SIG-M5 treated with dmso at 0.1 percent for 504 hours (cell line): ENCODE results near the gene STUM.
A peak's percentile ranks its signal among the peaks of the same experiment; 100 is the strongest.

Experiments
- DNase-seq: peaks from one replicate; lab custom pipeline; 2025; ENCODE audit not compliant: unreplicated experiment; lab: John Stamatoyannopoulos, UW

The STUM gene

GRCh38 chr1:226619031-226619430 lies 70.5 kb downstream of the STUM start:
- no peak for DNase-seq

- DNase-seq = no peak
Measured at GRCh38 chr1:226622012-226622411, 73.4 kb downstream of the STUM start.

- no peak for DNase-seq
Measured at GRCh38 chr1:226624526-226624925, 76.0 kb downstream of the STUM start.

- no peak for DNase-seq
Measured at GRCh38 chr1:226625326-226625725, 76.8 kb downstream of the STUM start.

- no peak for DNase-seq
Measured at GRCh38 chr1:226625832-226626576, 77.4 kb downstream of the STUM start.

- peak; percentile 77 for DNase-seq
Measured at GRCh38 chr1:226626577-226626956, 78.0 kb downstream of the STUM start.

- DNase-seq = no peak
Measured at GRCh38 chr1:226627050-226627755, 78.6 kb downstream of the STUM start.

GRCh38 chr1:226627924-226628611 lies 79.5 kb downstream of the STUM start:
- DNase-seq = no peak

- no peak for DNase-seq
Measured at GRCh38 chr1:226628612-226629155, 80.1 kb downstream of the STUM start.

- DNase-seq = no peak
Measured at GRCh38 chr1:226629210-226629895, 80.8 kb downstream of the STUM start.

GRCh38 chr1:226629896-226630550 lies 81.5 kb downstream of the STUM start:
- no peak for DNase-seq

GRCh38 chr1:226630592-226630991 lies 82.0 kb downstream of the STUM start:
- no peak for DNase-seq

GRCh38 chr1:226631229-226632000 lies 82.9 kb downstream of the STUM start:
- DNase-seq = no peak

- DNase-seq = no peak
Measured at GRCh38 chr1:226632169-226632879, 83.8 kb downstream of the STUM start.

GRCh38 chr1:226632922-226633351 lies 84.4 kb downstream of the STUM start:
- no peak for DNase-seq

- no peak for DNase-seq
Measured at GRCh38 chr1:226633541-226634165, 85.1 kb downstream of the STUM start.

- DNase-seq = peak; percentile 65
Measured at GRCh38 chr1:226634166-226634588, 85.6 kb downstream of the STUM start.

- no peak for DNase-seq
Measured at GRCh38 chr1:226634611-226635246, 86.2 kb downstream of the STUM start.
